Measurements from ENCODE around the gene BRPF3. TPM values are rescaled to one million over a fixed set of nuclear protein-coding genes. Genes with fewer than 3 reads are reported as not detected.

The BRPF3 gene
- total RNA-seq, 1 experiment from 2014 or later: 30.4 TPM

DNA sequence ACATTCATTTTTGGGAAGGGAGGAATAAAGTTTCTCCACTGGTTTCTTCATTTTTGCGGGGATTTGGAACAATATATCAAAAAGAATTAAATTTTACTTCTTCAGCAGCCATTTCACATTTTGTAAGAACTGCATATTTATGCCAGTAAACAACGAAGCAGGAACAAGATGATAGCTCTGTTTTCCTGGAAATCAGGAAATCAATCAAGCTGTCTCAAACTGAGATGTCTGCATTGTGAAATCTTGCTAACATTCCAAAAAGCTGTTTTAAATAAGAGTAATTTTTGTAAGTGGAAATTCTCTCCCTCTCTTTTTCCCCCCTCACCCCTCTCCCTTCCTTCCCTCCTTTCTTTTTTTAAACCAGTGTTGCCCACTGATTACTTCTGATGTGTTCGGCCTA lies 46.3 kb upstream of the BRPF3 start:
- POLR2A ChIA-PET: no interaction called here
- no peak for ATAC-seq
- H3K4me1 Mint-ChIP-seq: peaks cover 12% of the 10 kb centered on the region

GRCh38 chr6:36154286-36154685 lies 42.3 kb upstream of the BRPF3 start:
- ATAC-seq (no peak), DNase-seq (ENCODE audit: low spot score) (no peak)
- no peak overlapping the region for H3K27ac Mint-ChIP-seq
- CTCF ChIA-PET: no interaction called here
- H3K4me1 Mint-ChIP-seq: peaks cover 8% of the 10 kb centered on the region
- no peaks in the 10 kb centered on the region for H3K27me3 Mint-ChIP-seq (ENCODE audit: low read depth)
- peaks cover 20% of the 10 kb centered on the region for H3K36me3 Mint-ChIP-seq
- peaks cover 41% of the 10 kb centered on the region for H3K9me3 Mint-ChIP-seq
- POLR2A ChIA-PET: no interaction called here
- H3K4me3 Mint-ChIP-seq: no peak overlapping the region
- TF ChIP-seq GRHL2 (CRISPR knock-in tag; IDR thresholded peaks at IDR 0.05; ENCODE audit: insufficient replicate concordance, severe bottlenecking) (no peak), USF1 (CRISPR knock-in tag; IDR thresholded peaks at IDR 0.05) (no peak), TP53 (CRISPR knock-in tag; IDR thresholded peaks at IDR 0.05) (no peak), SMAD3 (CRISPR knock-in tag; IDR thresholded peaks at IDR 0.05; ENCODE audit: borderline replicate concordance) (no peak), NFE2L1 (CRISPR knock-in tag; IDR thresholded peaks at IDR 0.05) (no peak), ELF4 (CRISPR knock-in tag; IDR thresholded peaks at IDR 0.05; ENCODE audit: low read depth) (no peak), MXD4 (CRISPR knock-in tag; IDR thresholded peaks at IDR 0.05; ENCODE audit: borderline replicate concordance) (no peak), NFYB (CRISPR knock-in tag; conservative IDR thresholded peaks at IDR 0.05; ENCODE audit: low read depth) (no peak), NR3C1 (CRISPR knock-in tag; conservative IDR thresholded peaks at IDR 0.05; ENCODE audit: low read depth) (no peak)
- TF ChIP-seq, protein P1, sequence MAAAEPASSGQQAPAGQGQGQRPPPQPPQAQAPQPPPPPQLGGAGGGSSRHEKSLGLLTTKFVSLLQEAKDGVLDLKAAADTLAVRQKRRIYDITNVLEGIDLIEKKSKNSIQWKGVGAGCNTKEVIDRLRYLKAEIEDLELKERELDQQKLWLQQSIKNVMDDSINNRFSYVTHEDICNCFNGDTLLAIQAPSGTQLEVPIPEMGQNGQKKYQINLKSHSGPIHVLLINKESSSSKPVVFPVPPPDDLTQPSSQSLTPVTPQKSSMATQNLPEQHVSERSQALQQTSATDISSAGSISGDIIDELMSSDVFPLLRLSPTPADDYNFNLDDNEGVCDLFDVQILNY (CRISPR knock-in tag; IDR thresholded peaks at IDR 0.05): no peak
- TF ChIP-seq, protein P2, sequence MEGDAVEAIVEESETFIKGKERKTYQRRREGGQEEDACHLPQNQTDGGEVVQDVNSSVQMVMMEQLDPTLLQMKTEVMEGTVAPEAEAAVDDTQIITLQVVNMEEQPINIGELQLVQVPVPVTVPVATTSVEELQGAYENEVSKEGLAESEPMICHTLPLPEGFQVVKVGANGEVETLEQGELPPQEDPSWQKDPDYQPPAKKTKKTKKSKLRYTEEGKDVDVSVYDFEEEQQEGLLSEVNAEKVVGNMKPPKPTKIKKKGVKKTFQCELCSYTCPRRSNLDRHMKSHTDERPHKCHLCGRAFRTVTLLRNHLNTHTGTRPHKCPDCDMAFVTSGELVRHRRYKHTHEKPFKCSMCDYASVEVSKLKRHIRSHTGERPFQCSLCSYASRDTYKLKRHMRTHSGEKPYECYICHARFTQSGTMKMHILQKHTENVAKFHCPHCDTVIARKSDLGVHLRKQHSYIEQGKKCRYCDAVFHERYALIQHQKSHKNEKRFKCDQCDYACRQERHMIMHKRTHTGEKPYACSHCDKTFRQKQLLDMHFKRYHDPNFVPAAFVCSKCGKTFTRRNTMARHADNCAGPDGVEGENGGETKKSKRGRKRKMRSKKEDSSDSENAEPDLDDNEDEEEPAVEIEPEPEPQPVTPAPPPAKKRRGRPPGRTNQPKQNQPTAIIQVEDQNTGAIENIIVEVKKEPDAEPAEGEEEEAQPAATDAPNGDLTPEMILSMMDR (IDR thresholded peaks at IDR 0.05): no peak

More for the DNA sequence above, 46.3 kb upstream of the BRPF3 start:
- Mint-ChIP-seq H3K27ac (no peak overlapping the region), H3K4me3 (no peak overlapping the region), H3K36me3 (peaks cover 17% of the 10 kb centered on the region), H3K27me3 (ENCODE audit: low read depth) (peaks cover 5% of the 10 kb centered on the region), H3K9me3 (peaks cover 50% of the 10 kb centered on the region)
- no peak for TF ChIP-seq GRHL2 (CRISPR knock-in tag; IDR thresholded peaks at IDR 0.05; ENCODE audit: insufficient replicate concordance, severe bottlenecking)
- no peak for TF ChIP-seq ZMAT4 (CRISPR knock-in tag; IDR thresholded peaks at IDR 0.05)
- TF ChIP-seq TCF7 (CRISPR knock-in tag; IDR thresholded peaks at IDR 0.05; ENCODE audit: low read depth): no peak
- no peak for TF ChIP-seq ZNF416 (CRISPR knock-in tag; IDR thresholded peaks at IDR 0.05)
- TF ChIP-seq STAT6 (CRISPR knock-in tag; conservative IDR thresholded peaks at IDR 0.05; ENCODE audit: low read depth): no peak
- TF ChIP-seq GTF2I (CRISPR knock-in tag; conservative IDR thresholded peaks at IDR 0.05): no peak
- no peak for TF ChIP-seq IRF1 (CRISPR knock-in tag; IDR thresholded peaks at IDR 0.05)
- TF ChIP-seq JUN (CRISPR knock-in tag; IDR thresholded peaks at IDR 0.05): no peak
- TF ChIP-seq, protein P3, sequence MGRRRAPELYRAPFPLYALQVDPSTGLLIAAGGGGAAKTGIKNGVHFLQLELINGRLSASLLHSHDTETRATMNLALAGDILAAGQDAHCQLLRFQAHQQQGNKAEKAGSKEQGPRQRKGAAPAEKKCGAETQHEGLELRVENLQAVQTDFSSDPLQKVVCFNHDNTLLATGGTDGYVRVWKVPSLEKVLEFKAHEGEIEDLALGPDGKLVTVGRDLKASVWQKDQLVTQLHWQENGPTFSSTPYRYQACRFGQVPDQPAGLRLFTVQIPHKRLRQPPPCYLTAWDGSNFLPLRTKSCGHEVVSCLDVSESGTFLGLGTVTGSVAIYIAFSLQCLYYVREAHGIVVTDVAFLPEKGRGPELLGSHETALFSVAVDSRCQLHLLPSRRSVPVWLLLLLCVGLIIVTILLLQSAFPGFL (CRISPR knock-in tag; IDR thresholded peaks at IDR 0.05; ENCODE audit: borderline replicate concordance): no peak
- no peak for TF ChIP-seq SOX15 (CRISPR knock-in tag; IDR thresholded peaks at IDR 0.05)
- TF ChIP-seq FOXP1 (CRISPR knock-in tag; IDR thresholded peaks at IDR 0.05; ENCODE audit: borderline replicate concordance): no peak
- TF ChIP-seq, protein P4, sequence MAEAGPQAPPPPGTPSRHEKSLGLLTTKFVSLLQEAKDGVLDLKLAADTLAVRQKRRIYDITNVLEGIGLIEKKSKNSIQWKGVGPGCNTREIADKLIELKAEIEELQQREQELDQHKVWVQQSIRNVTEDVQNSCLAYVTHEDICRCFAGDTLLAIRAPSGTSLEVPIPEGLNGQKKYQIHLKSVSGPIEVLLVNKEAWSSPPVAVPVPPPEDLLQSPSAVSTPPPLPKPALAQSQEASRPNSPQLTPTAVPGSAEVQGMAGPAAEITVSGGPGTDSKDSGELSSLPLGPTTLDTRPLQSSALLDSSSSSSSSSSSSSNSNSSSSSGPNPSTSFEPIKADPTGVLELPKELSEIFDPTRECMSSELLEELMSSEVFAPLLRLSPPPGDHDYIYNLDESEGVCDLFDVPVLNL (CRISPR knock-in tag; IDR thresholded peaks at IDR 0.05; ENCODE audit: borderline replicate concordance, low read depth): no peak
- no peak for TF ChIP-seq USF1 (CRISPR knock-in tag; IDR thresholded peaks at IDR 0.05)
- no peak for TF ChIP-seq NR3C1 (CRISPR knock-in tag; conservative IDR thresholded peaks at IDR 0.05; ENCODE audit: low read depth)
- DNase-seq (ENCODE audit: low spot score): no peak
- CTCF ChIA-PET: no interaction called here

Data from WTC11 (cell line).